GM12872 (cell line): ENCODE data around the gene RPS6KB2.

ENCODE experiments used
- CTCF ChIP-seq: IDR thresholded peaks from 3 replicates; pipeline ENCODE4 v1.5.1; 2011; ENCODE audit warnings: low read depth, mild to moderate bottlenecking, low read length, moderate library complexity; ENCODE audit not compliant: insufficient read depth

Gene RPS6KB2

DNA sequence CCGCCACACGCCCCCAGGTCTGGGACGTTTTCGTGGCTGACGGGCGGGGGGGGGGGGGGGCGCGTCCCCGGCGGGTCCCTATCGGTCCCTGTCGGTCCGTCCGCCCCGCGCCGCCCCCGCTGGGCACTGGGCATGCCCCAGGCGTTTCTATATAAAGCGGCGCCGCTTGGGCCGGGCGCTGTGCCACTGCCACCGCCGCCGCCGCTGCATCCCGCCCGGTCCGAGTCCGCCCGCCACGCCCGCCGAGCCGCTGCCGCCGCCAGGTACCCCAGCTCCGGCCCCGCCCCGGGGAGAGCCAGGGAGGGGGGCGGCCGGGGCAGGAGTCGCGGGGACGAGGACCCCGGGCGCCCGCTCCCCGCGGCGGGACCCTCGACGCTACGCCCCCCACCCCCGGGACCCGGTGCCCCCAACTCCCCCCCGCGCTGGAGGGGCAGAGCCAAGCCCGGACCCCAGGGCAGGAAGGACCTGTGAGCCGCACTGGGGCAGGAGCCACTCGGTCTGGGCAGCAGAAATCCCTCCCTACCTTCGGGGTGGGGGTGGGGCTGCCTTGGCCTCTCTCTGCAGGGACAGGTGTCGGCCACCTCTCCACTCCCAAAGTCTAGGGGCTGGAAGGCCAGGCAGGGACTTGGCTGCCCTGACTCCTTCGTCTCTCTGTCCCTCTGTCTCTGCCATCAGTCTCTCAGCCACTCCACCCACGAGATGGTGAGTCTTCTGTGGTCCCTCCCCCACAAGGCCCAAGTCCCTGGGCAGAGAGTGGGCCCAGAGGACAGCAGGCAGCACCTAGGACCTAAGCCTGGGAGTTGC, 12.6 kb upstream of the RPS6KB2 start, which contains the start of gene CARNS1:
CARNS1 (plus strand) TSS at position 178 of the 804 bp plus-strand sequence; CDS start at position 700, 522 bp downstream.
- no peak for TF ChIP-seq CTCF

DNA sequence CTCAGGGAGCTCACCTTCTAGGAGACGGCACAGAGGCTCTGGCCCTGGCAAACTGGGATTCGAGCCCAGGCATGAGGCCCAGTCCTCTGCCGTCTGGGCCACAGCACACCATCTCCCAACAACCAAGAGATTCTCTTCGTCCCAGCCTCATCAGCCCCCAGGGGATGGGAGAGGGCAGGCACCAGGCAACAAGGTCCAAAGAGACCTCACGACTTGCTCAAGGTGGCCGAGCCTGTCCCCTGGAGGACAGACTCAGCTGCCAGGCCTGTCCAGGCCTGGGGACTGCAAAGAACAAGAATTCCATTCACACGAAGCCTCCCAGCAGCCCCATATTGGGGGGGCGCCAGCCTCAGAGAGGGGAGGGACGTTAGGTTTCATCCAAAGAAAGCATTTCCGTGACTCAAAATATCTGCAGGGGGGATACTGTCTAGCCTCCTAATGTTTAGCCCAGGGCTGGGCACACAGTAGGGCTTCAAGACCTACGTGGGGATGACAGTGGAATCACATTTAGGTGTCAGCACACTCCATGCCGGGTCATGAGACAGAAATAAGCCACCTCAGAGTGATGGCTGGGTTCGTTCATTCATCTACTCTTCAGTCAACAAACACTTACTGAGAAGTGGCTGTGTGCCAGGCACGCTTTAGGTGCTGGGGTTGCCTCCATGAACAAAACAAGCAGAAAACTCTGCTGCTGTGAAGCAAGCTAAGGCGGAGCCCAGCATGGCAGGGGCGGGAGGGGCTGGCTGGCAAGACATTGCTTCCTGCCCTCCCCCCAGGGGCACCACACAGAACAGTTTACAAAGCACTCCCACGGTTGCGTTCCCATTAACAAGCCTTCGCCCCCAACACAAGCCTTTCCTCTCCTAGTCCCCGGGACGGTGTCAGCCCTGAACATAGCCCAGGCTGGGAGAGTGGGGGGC, 11.6 kb upstream of the RPS6KB2 start:
- no peak for TF ChIP-seq CTCF

DNA sequence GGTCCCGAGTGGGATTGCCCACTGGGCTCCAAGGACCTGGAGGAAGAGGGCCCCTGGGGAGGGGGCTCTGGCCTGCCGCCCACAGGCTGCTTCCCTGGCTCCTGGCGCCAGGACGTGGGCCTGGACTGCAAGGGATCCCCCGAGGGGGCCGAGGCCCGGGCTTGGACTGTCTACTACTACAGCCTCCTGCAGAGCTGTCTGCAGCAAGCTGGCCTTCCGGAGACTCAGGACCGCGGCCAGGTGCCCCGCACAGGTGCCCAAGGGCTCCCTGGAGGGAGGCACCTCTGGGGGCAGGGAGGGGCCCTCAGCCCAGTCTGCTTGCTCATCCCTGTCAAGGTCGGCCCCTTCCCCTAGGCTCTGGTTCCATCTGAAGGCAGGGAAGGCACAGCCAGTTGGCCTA, 10.9 kb upstream of the RPS6KB2 start:
- no peak for TF ChIP-seq CTCF

DNA sequence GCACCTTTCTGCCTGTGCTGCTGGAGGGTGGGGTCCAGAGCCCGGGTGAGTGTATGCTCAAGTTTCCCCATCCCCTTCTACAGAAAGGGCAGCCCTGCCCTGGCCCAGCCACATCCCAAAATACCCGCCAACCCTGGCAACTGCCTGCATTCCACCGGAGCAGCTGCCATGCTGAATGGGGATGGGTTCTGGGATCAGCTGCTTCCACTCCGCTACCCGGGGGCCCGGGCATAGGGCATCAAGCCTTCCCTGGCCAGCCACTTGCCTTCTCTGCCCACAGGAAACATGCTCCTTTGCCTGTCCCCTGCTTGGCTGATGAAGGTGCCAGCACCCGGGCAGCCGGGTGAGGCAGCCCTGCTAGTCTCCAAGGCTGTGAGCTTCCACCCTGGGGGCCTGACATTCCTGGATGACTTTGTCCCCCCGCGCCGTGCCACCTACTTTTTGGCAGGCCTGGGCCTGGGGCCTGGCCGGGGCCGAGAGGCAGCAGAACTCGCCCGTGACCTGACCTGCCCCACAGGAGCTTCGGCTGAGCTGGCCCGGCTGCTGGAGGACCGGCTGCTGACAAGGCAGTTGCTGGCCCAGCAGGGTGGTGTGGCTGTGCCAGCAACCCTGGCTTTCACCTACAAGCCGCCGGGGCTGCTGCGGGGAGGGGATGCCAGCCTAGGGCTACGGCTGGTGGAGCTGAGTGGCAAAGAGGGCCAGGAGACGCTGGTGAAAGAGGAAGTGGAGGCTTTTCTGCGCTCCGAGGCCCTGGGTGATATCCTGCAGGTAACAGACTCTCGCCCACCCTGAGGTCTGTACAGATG, 9.6 kb upstream of the RPS6KB2 start:
- TF ChIP-seq CTCF: no peak

DNA sequence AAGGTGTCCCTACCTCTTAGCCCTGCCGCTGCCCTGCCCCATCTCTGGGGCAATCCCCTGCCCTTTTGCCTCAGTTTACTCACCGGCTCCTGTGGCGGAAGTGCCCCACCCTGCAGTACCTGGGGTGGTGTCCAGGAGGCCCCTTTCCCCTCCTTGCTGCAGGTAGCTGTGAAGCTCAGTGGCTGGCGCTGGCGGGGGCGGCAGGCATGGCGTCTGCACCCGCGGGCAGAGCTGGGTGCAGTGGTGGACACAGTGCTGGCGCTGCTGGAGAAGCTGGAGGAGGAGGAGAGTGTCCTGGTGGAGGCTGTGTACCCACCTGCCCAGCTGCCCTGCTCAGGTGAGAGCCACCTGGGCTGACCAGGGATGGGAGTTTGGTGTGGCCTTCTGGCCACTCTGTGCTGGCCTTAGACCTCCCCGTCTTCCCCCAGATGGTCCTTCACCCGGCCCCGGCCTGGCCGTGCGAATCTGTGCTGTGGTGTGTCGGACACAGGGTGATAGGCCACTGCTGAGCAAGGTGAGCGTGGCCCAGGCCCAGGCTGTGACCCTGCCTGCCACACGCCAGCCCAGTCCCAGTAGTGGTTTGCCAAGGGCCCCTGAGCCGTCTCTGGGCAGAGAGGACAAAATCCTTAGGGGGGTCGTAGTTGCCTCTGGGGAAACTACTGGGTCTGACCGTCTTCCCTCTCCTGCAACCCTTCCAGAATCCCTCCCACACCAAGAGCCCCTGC, 8.8 kb upstream of the RPS6KB2 start:
- TF ChIP-seq CTCF: no peak

GRCh38 chr11:67420147-67420645, 8.1 kb upstream of the RPS6KB2 start:
- TF ChIP-seq CTCF: no peak
